Panc1 (cell line): ENCODE data around the gene DNM3. TPM values are rescaled to one million over a fixed set of nuclear protein-coding genes. Genes with fewer than 3 reads are reported as not detected.

ENCODE experiments used
- ATAC-seq: fragments of 200-7000 bp; cut with Tn5 transposase; 2 replicates; pipeline ENCODE4 v1.9.1; 2020; ENCODE audit warnings: mild to moderate bottlenecking, moderate library complexity
- BruUV-seq: library from RNA; stranded (reverse); fragments of 400-500 nt; replicated peaks from 2 replicates; lab custom pipeline; 2021; lab: Mats Ljungman, UMichigan
- CTCF ChIA-PET: fragments of 300-600 bp; sonication (Branson Sonifier 250); formaldehyde crosslinking; loops from one replicate; lab custom pipeline; 2022; ENCODE audit warnings: antibody characterized with exemption; lab: Charles Lee
- POLR2A ChIA-PET: fragments of 300-600 bp; sonication (Branson Sonifier 250); formaldehyde crosslinking; loops from one replicate; lab custom pipeline; 2022; ENCODE audit warnings: antibody characterized with exemption; lab: Charles Lee
- DNase-seq: peaks from one replicate; pipeline ENCODE4 v3.0.0-alpha.2; 2010; ENCODE audit warnings: low read depth, low spot score
- H3K27ac ChIP-seq: 2 replicates; pipeline ENCODE4 v1.5.1; 2011; ENCODE audit warnings: mild to moderate bottlenecking, low read length, inconsistent platforms
- H3K27me3 ChIP-seq: fragments of 200-500 bp; sonication (Bioruptor generic); 2 replicates; pipeline ENCODE4 v1.6.0; 2014; ENCODE audit warnings: low read length, inconsistent platforms; ENCODE audit not compliant: control insufficient read depth, insufficient read depth
- H3K36me3 ChIP-seq: fragments of 200-500 bp; sonication (Bioruptor generic); 2 replicates; pipeline ENCODE4 v1.5.1; 2014; ENCODE audit warnings: inconsistent platforms, mild to moderate bottlenecking, low read length, moderate library complexity; ENCODE audit not compliant: control insufficient read depth, insufficient read depth
- H3K4me1 ChIP-seq: 2 replicates; pipeline ENCODE4 v1.5.1; 2011; ENCODE audit warnings: inconsistent platforms, mild to moderate bottlenecking, low read length, moderate library complexity; ENCODE audit not compliant: control insufficient read depth, insufficient read depth
- H3K4me3 ChIP-seq, 2 experiments: 2 replicates each; pipeline ENCODE4 v1.5.1; 2011 to 2012; ENCODE audit warnings: low read depth in 2 of 2, low read length in 2 of 2, mild to moderate bottlenecking in 2 of 2, inconsistent platforms in 1 of 2, moderate library complexity in 1 of 2
- H3K9me3 ChIP-seq: fragments of 200-500 bp; sonication (Bioruptor generic); 2 replicates; pipeline ENCODE4 v1.5.1; 2014; ENCODE audit warnings: low read depth, mild to moderate bottlenecking, inconsistent platforms, low read length, moderate library complexity; ENCODE audit not compliant: control insufficient read depth, insufficient read depth
- CTCF ChIP-seq: fragments of 450-650 bp; IDR thresholded peaks from 2 replicates; pipeline ENCODE4 v1.5.1; 2017; ENCODE audit warnings: mild to moderate bottlenecking
- REST ChIP-seq, 2 experiments: IDR thresholded peaks; 2 replicates each; pipeline ENCODE4 v1.6.1; 2011 to 2012; ENCODE audit warnings: low read depth in 2 of 2, control low read depth in 1 of 2, low read length in 1 of 2, mild to moderate bottlenecking in 1 of 2, moderate library complexity in 1 of 2; ENCODE audit not compliant: insufficient read depth in 1 of 2
- SIN3A ChIP-seq: IDR thresholded peaks from 2 replicates; pipeline ENCODE4 v1.6.1; 2012; ENCODE audit warnings: low read depth, mild to moderate bottlenecking, low read length, moderate library complexity, borderline replicate concordance; ENCODE audit not compliant: insufficient read depth
- TCF7L2 ChIP-seq: IDR thresholded peaks from 2 replicates; pipeline ENCODE4 v1.6.1; 2011; ENCODE audit warnings: mild to moderate bottlenecking, low read depth, low read length, inconsistent platforms
- in situ Hi-C: cut with HindIII; loops from 2 replicates; pipeline ENCODE4 v1.10.0; 2016; ENCODE audit warnings: low sequenced_read_pairs, low pct_unique_long_range_greater_than_20kb
- intact Hi-C: fragments of 100-400 bp; cut with micrococcal nuclease; formaldehyde crosslinking; loops from one replicate; pipeline ENCODE4 v1.10.0; 2022; ENCODE audit not compliant: unreplicated experiment
- total RNA-seq: library from RNA; stranded (reverse); gene quantifications from one replicate; pipeline ENCODE4 v1.2.1, GENCODE V29; 2021; ENCODE audit not compliant: unreplicated experiment

The DNM3 gene
- total RNA-seq, 1 experiment from 2014 or later: 0.46 TPM

GRCh38 chr1:172269644-172270043 lies 428.3 kb downstream of the DNM3 start:
- ATAC-seq (no peak), DNase-seq (no peak)
- peak overlapping the region; percentile 78 for H3K27ac ChIP-seq
- ChIA-PET CTCF (no interaction called here), POLR2A (interaction anchor here (0.6 kb wide), 2 partner anchors 15 to 39 kb away, joined by 3 to 8 read pairs; no protein-coding TSS in a partner anchor)
- H3K4me1 ChIP-seq: peaks cover 19% of the 10 kb centered on the region
- no peaks in the 10 kb centered on the region for H3K36me3 ChIP-seq
- TF ChIP-seq REST (IDR thresholded peaks at IDR 0.05; ENCODE audit: insufficient read depth in 1 of 2, low read depth in 2 of 2, low read length in 1 of 2) (no peak), CTCF (no peak), SIN3A (no peak), TCF7L2 (no peak)
- H3K9me3 ChIP-seq: no peaks in the 10 kb centered on the region
- intact Hi-C loops (no loop called here), in situ Hi-C loops (no loop called here)
- H3K4me3 ChIP-seq: no peak overlapping the region
- BruUV-seq: no TSS peak
- H3K27me3 ChIP-seq: no peaks in the 10 kb centered on the region

- in situ Hi-C loops (no loop called here), intact Hi-C loops (no loop called here)
- peak overlapping the region; percentile 78; the same call in 1 of the 2 replicates for H3K27ac ChIP-seq
- TF ChIP-seq CTCF (no peak), REST (IDR thresholded peaks at IDR 0.05; ENCODE audit: insufficient read depth in 1 of 2, low read depth in 2 of 2, low read length in 1 of 2) (no peak)
- ChIA-PET POLR2A (interaction anchor here (0.6 to 0.7 kb wide), 2 partner anchors 21 to 336 kb away, joined by 3 to 4 read pairs; no protein-coding TSS in a partner anchor), CTCF (interaction anchor here (0.5 to 0.6 kb wide), 2 partner anchors 16 to 602 kb away, joined by 3 to 4 read pairs; no protein-coding TSS in a partner anchor)
- H3K4me1 ChIP-seq: peaks cover 19% of the 10 kb centered on the region
- no peaks in the 10 kb centered on the region for H3K9me3 ChIP-seq
- BruUV-seq: no TSS peak
- ATAC-seq (no peak), DNase-seq (no peak)
- no peak overlapping the region for H3K4me3 ChIP-seq
- no peaks in the 10 kb centered on the region for H3K36me3 ChIP-seq
- no peaks in the 10 kb centered on the region for H3K27me3 ChIP-seq
Measured at GRCh38 chr1:172270605-172271004, 429.3 kb downstream of the DNM3 start.
